AG09319 (cell line): Measurements from ENCODE around the gene RFX2.

ENCODE experiments used
- DNase-seq: peaks from one replicate; pipeline ENCODE4 v3.0.0-alpha.2; 2010; ENCODE audit warnings: low read depth; ENCODE audit errors: extremely low read depth
- TF ChIP-seq, protein P1 (sequence below): IDR thresholded peaks from 2 replicates; pipeline ENCODE4 v1.5.1; 2011; ENCODE audit warnings: low read depth, mild to moderate bottlenecking, inconsistent platforms, low read length, moderate library complexity

RFX2 gene

DNA sequence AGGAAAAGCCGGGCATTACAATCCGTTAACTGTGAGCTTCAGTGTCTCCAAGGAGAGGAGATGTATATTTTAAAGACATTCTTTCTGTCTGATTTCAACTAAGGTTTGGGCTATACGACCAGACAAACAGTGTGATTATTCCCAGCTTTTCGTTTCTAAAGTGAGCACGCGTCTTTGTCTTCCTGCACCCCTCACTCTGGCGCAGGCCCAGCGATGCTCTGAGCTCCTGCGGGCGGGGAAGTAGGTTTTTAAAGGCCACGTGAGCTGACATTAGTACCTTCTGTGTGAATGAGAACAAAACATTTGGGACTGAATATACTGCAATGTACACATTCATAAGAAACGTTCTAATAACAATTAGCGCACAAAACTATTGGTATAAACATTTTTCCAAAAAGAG, 117.1 kb downstream of the RFX2 start:
- DNase-seq, result no peak
- TF ChIP-seq, protein P1, sequence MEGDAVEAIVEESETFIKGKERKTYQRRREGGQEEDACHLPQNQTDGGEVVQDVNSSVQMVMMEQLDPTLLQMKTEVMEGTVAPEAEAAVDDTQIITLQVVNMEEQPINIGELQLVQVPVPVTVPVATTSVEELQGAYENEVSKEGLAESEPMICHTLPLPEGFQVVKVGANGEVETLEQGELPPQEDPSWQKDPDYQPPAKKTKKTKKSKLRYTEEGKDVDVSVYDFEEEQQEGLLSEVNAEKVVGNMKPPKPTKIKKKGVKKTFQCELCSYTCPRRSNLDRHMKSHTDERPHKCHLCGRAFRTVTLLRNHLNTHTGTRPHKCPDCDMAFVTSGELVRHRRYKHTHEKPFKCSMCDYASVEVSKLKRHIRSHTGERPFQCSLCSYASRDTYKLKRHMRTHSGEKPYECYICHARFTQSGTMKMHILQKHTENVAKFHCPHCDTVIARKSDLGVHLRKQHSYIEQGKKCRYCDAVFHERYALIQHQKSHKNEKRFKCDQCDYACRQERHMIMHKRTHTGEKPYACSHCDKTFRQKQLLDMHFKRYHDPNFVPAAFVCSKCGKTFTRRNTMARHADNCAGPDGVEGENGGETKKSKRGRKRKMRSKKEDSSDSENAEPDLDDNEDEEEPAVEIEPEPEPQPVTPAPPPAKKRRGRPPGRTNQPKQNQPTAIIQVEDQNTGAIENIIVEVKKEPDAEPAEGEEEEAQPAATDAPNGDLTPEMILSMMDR, result no peak

DNA sequence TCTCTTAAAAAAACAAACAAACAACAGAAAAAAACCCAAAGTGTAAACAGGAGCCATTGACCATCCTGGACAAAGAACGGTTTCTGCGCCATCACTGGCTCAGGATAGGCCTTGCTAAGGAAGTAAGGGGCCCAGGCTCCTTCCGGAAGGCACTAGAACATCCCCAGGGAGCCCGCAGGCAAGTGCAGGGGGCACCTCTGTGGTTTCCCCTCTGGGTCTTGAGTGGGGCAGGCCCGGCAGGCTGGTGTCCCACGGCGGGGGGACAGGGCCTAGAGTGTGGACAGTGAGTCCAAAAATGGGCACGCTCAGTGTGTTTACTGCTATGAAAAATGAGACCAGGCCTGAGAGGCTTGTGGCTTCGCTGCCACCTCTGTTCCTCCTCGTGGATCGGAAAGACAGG, 117.5 kb downstream of the RFX2 start:
- TF ChIP-seq, protein P1, result no peak
- DNase-seq, result no peak

DNA sequence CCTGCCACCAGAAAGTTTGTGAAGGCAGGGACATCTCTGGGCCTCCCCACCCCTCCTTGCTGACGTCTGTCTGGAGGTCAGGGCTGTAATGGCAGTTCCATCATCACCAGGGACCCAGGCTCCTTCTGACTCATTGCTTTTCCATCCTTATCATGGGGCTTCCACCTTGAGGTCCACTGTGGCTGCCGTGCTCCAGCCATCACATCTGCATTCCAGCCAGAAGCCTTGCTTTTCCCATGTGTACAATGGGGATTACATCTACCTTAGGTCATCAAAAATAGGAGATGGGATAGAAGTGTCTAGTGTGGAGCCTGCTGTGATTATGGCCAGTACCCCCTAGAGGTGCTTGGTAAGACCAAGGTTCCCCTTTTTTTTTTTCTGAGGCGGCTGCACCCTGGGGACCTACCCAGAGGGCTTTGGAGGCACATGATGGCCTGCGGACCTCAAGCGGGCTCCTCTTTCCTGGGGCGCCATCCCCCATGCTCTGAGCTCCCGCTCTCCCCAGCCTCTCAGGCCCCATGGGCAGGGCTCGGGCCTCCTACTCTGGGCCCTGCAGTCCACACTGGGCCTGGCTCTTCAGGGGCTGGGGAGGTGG, 119.0 kb downstream of the RFX2 start:
- no peak for DNase-seq
- TF ChIP-seq, protein P1, result no peak

DNA sequence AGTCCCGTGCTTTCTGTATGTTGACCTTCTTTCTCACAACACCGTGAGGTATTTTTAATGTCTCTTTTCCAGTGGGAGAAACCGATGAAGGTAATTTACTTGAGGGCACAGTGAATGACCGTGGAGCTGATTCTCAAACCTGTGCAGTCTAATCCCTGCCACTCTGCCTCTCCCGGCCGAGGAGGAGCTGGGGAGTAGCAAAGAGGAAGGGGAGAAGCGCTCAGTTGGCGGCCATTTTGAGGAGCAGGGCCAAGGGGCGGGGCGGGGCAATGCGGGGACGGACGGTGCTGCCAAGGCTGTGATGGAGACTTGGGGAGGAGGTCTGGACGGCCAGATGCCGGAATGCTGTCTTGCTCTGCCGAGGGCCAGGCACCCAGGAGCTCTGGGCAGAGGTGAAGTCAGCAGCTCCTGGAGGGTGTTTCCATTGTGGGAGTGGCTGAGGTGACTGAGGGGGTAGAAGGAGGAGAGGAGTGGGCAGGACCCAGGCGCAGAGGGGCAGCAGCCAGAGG, 120.0 kb downstream of the RFX2 start:
- TF ChIP-seq, protein P1, result no peak
- DNase-seq, result no peak

DNA sequence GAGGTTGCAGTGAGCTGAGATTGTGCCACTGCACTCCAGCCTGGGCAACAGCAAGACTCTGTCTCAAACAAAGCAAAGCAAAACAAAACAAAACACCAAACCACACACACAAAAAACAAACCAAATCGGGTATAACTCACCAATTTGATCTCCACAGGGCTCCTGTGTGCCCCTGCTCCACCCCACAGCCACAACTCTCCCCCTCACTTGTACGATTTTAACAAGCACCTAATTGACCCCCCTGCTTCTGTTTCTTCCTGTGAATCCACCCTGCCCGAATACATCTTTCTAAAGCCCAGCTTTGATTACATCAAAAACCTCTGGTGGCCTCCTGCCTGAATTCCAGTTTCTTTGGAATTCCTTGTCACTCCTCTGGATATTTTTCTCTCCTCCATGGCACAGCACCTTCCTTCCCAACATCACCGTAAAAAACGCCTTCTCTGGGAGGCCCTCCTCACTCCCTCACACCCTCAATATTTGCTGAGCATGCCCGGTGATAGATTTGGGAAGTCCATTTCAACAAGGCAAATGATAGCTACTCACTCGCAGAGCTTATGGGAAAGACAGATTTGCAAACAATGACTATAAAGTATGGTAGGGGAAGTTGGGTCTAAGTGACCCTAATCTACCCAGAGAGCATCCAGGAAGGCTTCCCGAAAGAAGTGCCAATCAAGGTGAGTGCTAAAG, 120.8 kb downstream of the RFX2 start:
- TF ChIP-seq, protein P1, result no peak
- no peak for DNase-seq

DNA sequence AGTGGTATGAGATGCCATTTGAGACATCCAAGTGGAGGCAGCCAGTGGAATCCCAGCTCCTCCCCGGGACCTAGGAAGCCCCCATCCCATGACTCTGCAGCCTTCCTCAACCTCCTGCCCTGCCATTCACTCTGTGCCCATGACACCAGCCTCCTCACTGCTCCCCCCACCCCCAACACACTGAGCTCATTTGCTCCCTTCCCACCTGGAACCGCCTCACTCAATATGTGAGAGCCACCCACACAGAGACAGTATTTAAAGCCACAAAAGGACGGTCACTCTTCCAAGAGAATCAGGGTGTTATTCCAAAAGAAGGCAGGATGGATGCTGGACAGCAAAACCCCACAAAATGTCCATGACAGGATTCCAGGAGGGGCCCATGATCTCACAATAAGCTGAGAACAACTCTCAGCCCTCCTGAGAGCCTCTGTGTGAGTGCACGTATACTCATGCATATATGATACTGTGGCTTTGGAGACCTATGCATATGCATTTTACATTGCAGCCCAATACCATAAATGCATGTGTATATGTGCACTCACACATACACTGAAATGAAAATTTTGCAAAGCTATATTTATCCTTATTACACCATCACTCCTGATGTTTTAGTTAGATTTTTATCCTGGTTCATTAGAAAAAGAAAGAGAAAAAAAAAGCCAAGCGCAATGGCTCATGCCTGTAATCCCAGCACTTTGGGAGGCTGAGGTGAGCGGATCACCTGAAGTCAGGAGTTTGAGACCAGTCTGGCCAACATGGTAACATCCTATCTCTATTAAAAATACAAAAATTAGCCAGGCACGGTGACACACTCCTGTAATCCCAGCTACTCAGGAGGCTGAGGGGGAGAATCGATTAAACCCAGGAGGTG, 121.5 kb downstream of the RFX2 start:
- TF ChIP-seq, protein P1, result no peak
- DNase-seq, result no peak
